HCT116 (cell line): ENCODE data around the gene GABRR3. TPM values are rescaled to one million over a fixed set of nuclear protein-coding genes. Genes with fewer than 3 reads are reported as not detected.

Experiments
- ATAC-seq: fragments of 200-7000 bp; cut with Tn5 transposase; 2 replicates; pipeline ENCODE4 v1.9.1; 2020; ENCODE audit warnings: mild to moderate bottlenecking, moderate library complexity
- BruUV-seq: library from RNA; stranded (reverse); fragments of 400-500 nt; replicated peaks from 2 replicates; lab custom pipeline; 2021; lab: Mats Ljungman, UMichigan
- CTCF ChIA-PET: fragments of 300-600 bp; sonication (Branson Sonifier 250); formaldehyde crosslinking; loops from one replicate; lab custom pipeline; 2021; ENCODE audit warnings: antibody characterized with exemption; lab: Charles Lee
- POLR2A ChIA-PET: fragments of 300-600, 350-600 bp; sonication (Branson Sonifier 250); formaldehyde crosslinking; loops from one replicate; lab custom pipeline; 2021; ENCODE audit warnings: antibody characterized with exemption; lab: Charles Lee
- RAD21 ChIA-PET, 2 experiments: fragments of 300-600 bp; sonication (Branson Sonifier 250); formaldehyde crosslinking; loops; one replicate each; lab custom pipeline; 2023; ENCODE audit warnings: low total read pairs in 2 of 2; ENCODE audit not compliant: uncharacterized antibody in 2 of 2, unreplicated experiment in 2 of 2, low non-redundant PET in 1 of 2; lab: Charles Lee
- DNase-seq: peaks from one replicate; pipeline ENCODE4 v3.0.0-alpha.2; 2010; ENCODE audit warnings: low read depth, low spot score
- H2AFZ ChIP-seq: fragments of 200-600 bp; shearing (Covaris generic), sonication (generic); 2 replicates; pipeline ENCODE4 v1.6.1; 2017; ENCODE audit warnings: low read depth, mixed run types, mixed read lengths, antibody characterized with exemption, low read length; ENCODE audit not compliant: poor library complexity, severe bottlenecking
- H3K27ac ChIP-seq: 2 replicates; pipeline ENCODE4 v1.5.1; 2012; ENCODE audit warnings: low read depth, low read length
- H3K27me3 ChIP-seq: fragments of 200-600 bp; sonication (generic); 2 replicates; pipeline ENCODE4 v1.6.1; 2016; ENCODE audit warnings: mixed run types, low read length, mixed read lengths; ENCODE audit not compliant: insufficient read depth
- H3K36me3 ChIP-seq, 2 experiments: fragments of 200-500 bp in 1 of 2; fragments of 200-600 bp in 1 of 2; sonication (Bioruptor generic) in 1 of 2; sonication (generic) in 1 of 2; 2 replicates each; pipeline versions ENCODE4 v1.5.1 to v1.6.1; 2014 to 2016; ENCODE audit warnings: low read length in 2 of 2, inconsistent platforms in 1 of 2, mixed read lengths in 1 of 2, mixed run types in 1 of 2; ENCODE audit not compliant: insufficient read depth in 2 of 2, control insufficient read depth in 1 of 2
- H3K4me1 ChIP-seq, 2 experiments: fragments of 200-600 bp in 1 of 2; sonication (generic) in 1 of 2; 2 replicates each; pipeline versions ENCODE4 v1.5.1 to v1.6.1; 2012 to 2017; ENCODE audit warnings: low read length in 2 of 2, inconsistent platforms in 1 of 2, mild to moderate bottlenecking in 1 of 2, mixed read lengths in 1 of 2, mixed run types in 1 of 2, moderate library complexity in 1 of 2; ENCODE audit not compliant: insufficient read depth in 2 of 2, control insufficient read depth in 1 of 2
- H3K4me2 ChIP-seq: fragments of 200-600 bp; sonication (generic); 2 replicates; pipeline ENCODE4 v1.6.1; 2017; ENCODE audit warnings: mixed run types, low read length, mixed read lengths
- H3K4me3 ChIP-seq, 2 experiments: fragments of 200-600 bp in 1 of 2; sonication (generic) in 1 of 2; replicated peaks in 1 of 2; 2 replicates each; pipeline ENCODE4 v1.5.1; 2011 to 2016; ENCODE audit warnings: low read length in 2 of 2, control low read depth in 1 of 2, low read depth in 1 of 2, mild to moderate bottlenecking in 1 of 2, mixed read lengths in 1 of 2, mixed run types in 1 of 2
- H3K79me2 ChIP-seq: fragments of 200-600 bp; sonication (generic); 2 replicates; pipeline ENCODE4 v1.6.1; 2017; ENCODE audit warnings: mild to moderate bottlenecking, mixed run types, low read length, moderate library complexity, mixed read lengths; ENCODE audit not compliant: insufficient read depth
- H3K9ac ChIP-seq: fragments of 200-600 bp; sonication (generic); 2 replicates; pipeline ENCODE4 v1.6.1; 2016; ENCODE audit warnings: low read length, mixed read lengths
- H3K9me2 ChIP-seq: fragments of 200-600 bp; sonication (generic), shearing (Covaris generic); 2 replicates; pipeline ENCODE4 v1.6.1; 2017; ENCODE audit warnings: mixed run types, mild to moderate bottlenecking, moderate library complexity; ENCODE audit not compliant: insufficient read depth
- H3K9me3 ChIP-seq, 2 experiments: fragments of 200-500 bp in 1 of 2; fragments of 200-600 bp in 1 of 2; sonication (Bioruptor generic) in 1 of 2; sonication (generic) in 1 of 2; 2 replicates each; pipeline ENCODE4 v1.6.1; 2014 to 2017; ENCODE audit warnings: low read length in 2 of 2, mixed read lengths in 2 of 2, inconsistent platforms in 1 of 2, low read depth in 1 of 2, mild to moderate bottlenecking in 1 of 2, mixed run types in 1 of 2, moderate library complexity in 1 of 2; ENCODE audit not compliant: control insufficient read depth in 1 of 2, insufficient read depth in 1 of 2
- H4K20me1 ChIP-seq: fragments of 200-600 bp; sonication (generic), shearing (Covaris generic); 2 replicates; pipeline ENCODE4 v1.6.1; 2017; ENCODE audit warnings: mixed run types, mild to moderate bottlenecking, moderate library complexity; ENCODE audit not compliant: insufficient read depth
- CBX3 ChIP-seq: IDR thresholded peaks from 2 replicates; pipeline ENCODE4 v1.6.1; 2012; ENCODE audit warnings: low read depth
- EGR1 ChIP-seq: IDR thresholded peaks from 2 replicates; pipeline ENCODE4 v1.6.1; 2012; ENCODE audit warnings: low read depth
- EZH2 ChIP-seq: fragments of 200-600 bp; sonication (generic); IDR thresholded peaks from 2 replicates; pipeline ENCODE4 v1.6.1; 2017; ENCODE audit warnings: antibody characterized with exemption, mixed run types
- RAD21 ChIP-seq: IDR thresholded peaks from 2 replicates; pipeline ENCODE4 v1.6.1; 2012; ENCODE audit warnings: low read depth, mild to moderate bottlenecking
- SIN3A ChIP-seq: IDR thresholded peaks from 2 replicates; pipeline ENCODE4 v1.6.1; 2012; ENCODE audit warnings: low read depth
- SRF ChIP-seq: IDR thresholded peaks from 2 replicates; pipeline ENCODE4 v1.6.1; 2012; ENCODE audit warnings: low read depth
- TCF7L2 ChIP-seq: IDR thresholded peaks from 2 replicates; pipeline ENCODE4 v1.7.0; 2011; ENCODE audit warnings: borderline replicate concordance, inconsistent platforms; ENCODE audit not compliant: insufficient read depth, insufficient read length; ENCODE audit errors: extremely low read depth
- YY1 ChIP-seq: IDR thresholded peaks from 2 replicates; pipeline ENCODE4 v1.6.1; 2011; ENCODE audit warnings: low read length, low read depth, moderate library complexity, mild to moderate bottlenecking; ENCODE audit not compliant: insufficient replicate concordance; ENCODE audit errors: extremely low read depth
- intact Hi-C: fragments of 100-400 bp; cut with micrococcal nuclease; formaldehyde crosslinking; loops from 2 replicates; pipeline ENCODE4 v1.10.0; 2022
- total RNA-seq: library from RNA; stranded (reverse); gene quantifications from one replicate; pipeline ENCODE4 v1.2.1, GENCODE V29; 2021; ENCODE audit not compliant: unreplicated experiment
- TF ChIP-seq, protein P1 (sequence below), 3 experiments: fragments of 200-600 bp in 1 of 3; sonication (generic) in 1 of 3; IDR thresholded peaks in 2 of 3; conservative IDR thresholded peaks in 1 of 3; 2 replicates each; pipeline ENCODE4 v1.5.1; 2012 to 2017; ENCODE audit warnings: low read depth in 2 of 3, low read length in 2 of 3, antibody characterized with exemption in 1 of 3, borderline replicate concordance in 1 of 3, control low read depth in 1 of 3, mild to moderate bottlenecking in 1 of 3, mixed read lengths in 1 of 3, mixed run types in 1 of 3, moderate library complexity in 1 of 3; ENCODE audit not compliant: insufficient read depth in 1 of 3

Gene GABRR3
- total RNA-seq, 1 experiment from 2014 or later = not detected

- H3K4me2 ChIP-seq = peak overlapping the region; percentile 80
- H3K4me3 ChIP-seq = peak overlapping the region; percentile 26 to 49
- no peak overlapping the region for H3K27ac ChIP-seq
- H4K20me1 ChIP-seq = no peaks in the 10 kb centered on the region
- ATAC-seq (peak; percentile 91), DNase-seq (peak; percentile 89)
- H3K79me2 ChIP-seq = no peaks in the 10 kb centered on the region
- intact Hi-C loops = loop anchor here (1.0 to 5.0 kb wide), 5 partner anchors 146 to 778 kb away; no protein-coding TSS in a partner anchor
- H3K9me3 ChIP-seq = no peaks in the 10 kb centered on the region
- no peaks in the 10 kb centered on the region; the same call in 1 of the 2 replicates for H3K9me2 ChIP-seq
- POLR2A ChIA-PET = no interaction called here
- peak overlapping the region; percentile 98 for H2AFZ ChIP-seq
- H3K9ac ChIP-seq = no peak overlapping the region
- no TSS peak for BruUV-seq
- TF ChIP-seq EGR1 (no peak), CBX3 (0 out of 2 replicates have a peak, but pooled peaks have one; percentile 48), RAD21 (peak; percentile 81), SRF (0 out of 2 replicates have a peak, but pooled peaks have one; percentile 44), YY1 (no peak), EZH2 (no peak), TCF7L2 (peak; percentile 61), SIN3A (no peak)
- TF ChIP-seq, protein P1, sequence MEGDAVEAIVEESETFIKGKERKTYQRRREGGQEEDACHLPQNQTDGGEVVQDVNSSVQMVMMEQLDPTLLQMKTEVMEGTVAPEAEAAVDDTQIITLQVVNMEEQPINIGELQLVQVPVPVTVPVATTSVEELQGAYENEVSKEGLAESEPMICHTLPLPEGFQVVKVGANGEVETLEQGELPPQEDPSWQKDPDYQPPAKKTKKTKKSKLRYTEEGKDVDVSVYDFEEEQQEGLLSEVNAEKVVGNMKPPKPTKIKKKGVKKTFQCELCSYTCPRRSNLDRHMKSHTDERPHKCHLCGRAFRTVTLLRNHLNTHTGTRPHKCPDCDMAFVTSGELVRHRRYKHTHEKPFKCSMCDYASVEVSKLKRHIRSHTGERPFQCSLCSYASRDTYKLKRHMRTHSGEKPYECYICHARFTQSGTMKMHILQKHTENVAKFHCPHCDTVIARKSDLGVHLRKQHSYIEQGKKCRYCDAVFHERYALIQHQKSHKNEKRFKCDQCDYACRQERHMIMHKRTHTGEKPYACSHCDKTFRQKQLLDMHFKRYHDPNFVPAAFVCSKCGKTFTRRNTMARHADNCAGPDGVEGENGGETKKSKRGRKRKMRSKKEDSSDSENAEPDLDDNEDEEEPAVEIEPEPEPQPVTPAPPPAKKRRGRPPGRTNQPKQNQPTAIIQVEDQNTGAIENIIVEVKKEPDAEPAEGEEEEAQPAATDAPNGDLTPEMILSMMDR (IDR thresholded peaks at IDR 0.05 in 2 of 3, conservative IDR thresholded peaks at IDR 0.05 in 1 of 3; ENCODE audit: borderline replicate concordance in 1 of 3, insufficient read depth in 1 of 3, low read depth in 2 of 3, low read length in 2 of 3) = peak; percentile 77 to 97 (median 92)
- RAD21 ChIA-PET = interaction anchor here (1.5 to 1.6 kb wide), 2 partner anchors 146 to 290 kb away, joined by 5 read pairs; no protein-coding TSS in a partner anchor
- H3K36me3 ChIP-seq = no peaks in the 10 kb centered on the region
- peaks cover 0 to 8% of the 10 kb centered on the region in 2 experiments; a peak in 2 of 4 replicates for H3K4me1 ChIP-seq
- CTCF ChIA-PET = interaction anchor here (1.4 to 4.5 kb wide), 4 partner anchors 8 to 774 kb away, joined by 3 to 43 read pairs (median 11); no protein-coding TSS in a partner anchor
- no peaks in the 10 kb centered on the region for H3K27me3 ChIP-seq
Measured at GRCh38 chr3:98039322-98040024, 4.4 kb upstream of the GABRR3 start.
